K562 (cell line): ENCODE data around the gene TMEM229B. TPM values are rescaled to one million over a fixed set of nuclear protein-coding genes. Genes with fewer than 3 reads are reported as not detected.

Experiments used
- ATAC-seq: fragments of 200-7000 bp; cut with Tn5 transposase; 3 replicates; pipeline ENCODE4 v1.9.1; 2020; ENCODE audit warnings: moderate library complexity
- BruUV-seq: library from RNA; stranded (reverse); fragments of 400-500 nt; replicated peaks from 2 replicates; lab custom pipeline; 2021; lab: Mats Ljungman, UMichigan
- CTCF ChIA-PET: fragments of 300-600 bp; formaldehyde crosslinking; extraction: SDS; loops from one replicate; lab custom pipeline; 2021; ENCODE audit warnings: low intra/inter-chr PET ratio; lab: Yijun Ruan, JAX
- POLR2A ChIA-PET: fragments of 300-600, 350-650 bp; sonication (Branson Sonifier 250); formaldehyde crosslinking; extraction: SDS; loops from one replicate; lab custom pipeline; 2021; ENCODE audit warnings: antibody characterized with exemption, inconsistent platforms; lab: Yijun Ruan, JAX
- DNase-seq, 4 experiments: peaks; one replicate each; pipeline versions ENCODE4 v3.0.0 to v3.0.0-alpha.2; 2011 to 2018; ENCODE audit warnings: low spot score in 3 of 4, mixed read lengths in 3 of 4; ENCODE audit errors: extremely low read depth in 1 of 4
- FAIRE-seq: peaks from 2 replicates; lab custom pipeline; 2011; peaks lifted over from hg19 to GRCh38; lab: Jason Lieb, UNC
- H2AFZ ChIP-seq: 2 replicates; pipeline ENCODE4 v1.6.0; 2011; ENCODE audit warnings: low read depth, low read length, control low read depth, inconsistent platforms
- H3K27ac ChIP-seq: fragments of 200-600 bp; 3 replicates; pipeline ENCODE4 v1.8.0; 2011; ENCODE audit warnings: low read depth, mild to moderate bottlenecking, control low read depth, inconsistent platforms, low read length, moderate library complexity, mixed read lengths; ENCODE audit errors: extremely low read depth
- H3K27me3 ChIP-seq, 2 experiments: fragments of 300-600 bp in 1 of 2; 2 replicates in 1 of 2; 3 replicates in 1 of 2; pipeline versions ENCODE4 v1.6.0 to v1.8.0; 2011; ENCODE audit warnings: inconsistent platforms in 2 of 2, low read length in 2 of 2, mild to moderate bottlenecking in 1 of 2, mixed read lengths in 1 of 2, moderate library complexity in 1 of 2; ENCODE audit not compliant: control insufficient read depth in 2 of 2, insufficient read depth in 2 of 2
- H3K36me3 ChIP-seq: fragments of 300-600 bp; 3 replicates; pipeline ENCODE4 v1.8.0; 2011; ENCODE audit warnings: mild to moderate bottlenecking, low read length, inconsistent platforms; ENCODE audit not compliant: control insufficient read depth, insufficient read depth
- H3K4me1 ChIP-seq, 2 experiments: fragments of 200-600 bp in 1 of 2; replicated peaks in 1 of 2; 2 replicates in 1 of 2; 3 replicates in 1 of 2; pipeline versions ENCODE4 v1.5.1 to v1.8.0; 2011; ENCODE audit warnings: inconsistent platforms in 2 of 2, low read length in 2 of 2, mild to moderate bottlenecking in 1 of 2, mixed read lengths in 1 of 2, moderate library complexity in 1 of 2; ENCODE audit not compliant: control insufficient read depth in 2 of 2, insufficient read depth in 2 of 2
- H3K4me2 ChIP-seq: 2 replicates; pipeline ENCODE4 v1.6.1; 2011; ENCODE audit warnings: low read length, control low read depth, inconsistent platforms, mixed read lengths; ENCODE audit not compliant: insufficient read depth
- H3K4me3 ChIP-seq: fragments of 200-600 bp; sonication (generic), shearing (Covaris generic); 2 replicates; pipeline ENCODE4 v1.5.1; 2016; ENCODE audit warnings: control low read depth, inconsistent platforms
- H3K79me2 ChIP-seq: fragments of 200-600 bp; 3 replicates; pipeline ENCODE4 v1.8.0; 2011; ENCODE audit warnings: low read length, inconsistent platforms; ENCODE audit not compliant: control insufficient read depth, insufficient read depth
- H3K9ac ChIP-seq, 2 experiments: 2 replicates each; pipeline versions ENCODE4 v1.6.0 to v1.6.1; 2011; ENCODE audit warnings: low read depth in 2 of 2, low read length in 2 of 2, control low read depth in 1 of 2, inconsistent platforms in 1 of 2, mild to moderate bottlenecking in 1 of 2, mixed read lengths in 1 of 2; ENCODE audit not compliant: insufficient read depth in 1 of 2
- H3K9me1 ChIP-seq: one replicate; pipeline ENCODE4 v1.6.0; 2011; ENCODE audit warnings: inconsistent platforms, mild to moderate bottlenecking, low read length, moderate library complexity; ENCODE audit not compliant: control insufficient read depth, insufficient read depth
- H3K9me3 ChIP-seq: replicated peaks from 2 replicates; pipeline ENCODE4 v1.5.1; 2011; ENCODE audit warnings: low read depth, low read length, inconsistent platforms; ENCODE audit not compliant: control insufficient read depth, insufficient read depth
- H4K20me1 ChIP-seq: replicated peaks from 2 replicates; pipeline ENCODE4 v1.6.1; 2011; ENCODE audit warnings: low read length, inconsistent platforms, mixed read lengths; ENCODE audit not compliant: control insufficient read depth, insufficient read depth
- ARNT ChIP-seq, 2 experiments: fragments of 450-650 bp; IDR thresholded peaks; 2 replicates each; pipeline ENCODE4 v1.6.1; 2016; ENCODE audit warnings: mild to moderate bottlenecking in 1 of 2
- CREM ChIP-seq: IDR thresholded peaks from 2 replicates; pipeline ENCODE4 v1.6.1; 2014; ENCODE audit warnings: antibody characterized with exemption, low read depth
- HDAC1 ChIP-seq, 2 experiments: fragments of 450-650 bp; IDR thresholded peaks; 2 replicates each; pipeline ENCODE4 v1.6.1; 2016 to 2017; ENCODE audit warnings: inconsistent platforms in 1 of 2, mild to moderate bottlenecking in 1 of 2, moderate library complexity in 1 of 2
- HDAC2 ChIP-seq: fragments of 450-650 bp; IDR thresholded peaks from 2 replicates; pipeline ENCODE4 v1.6.1; 2016; ENCODE audit warnings: mild to moderate bottlenecking
- HMG20B ChIP-seq: fragments of 250-450 bp; sonication (Bioruptor Pico); IDR thresholded peaks from 2 replicates; pipeline ENCODE4 v1.5.0; 2021; ENCODE audit warnings: mild to moderate bottlenecking
- HNRNPK ChIP-seq: fragments of 200-400 bp; formaldehyde crosslinking; IDR thresholded peaks from one replicate; pipeline ENCODE4 v1.6.1; 2018; ENCODE audit warnings: mild to moderate bottlenecking, low read depth, low read length; ENCODE audit not compliant: poor library complexity, severe bottlenecking
- JUN ChIP-seq, 2 experiments: sonication (generic) in 1 of 2; formaldehyde crosslinking in 1 of 2; IDR thresholded peaks; 2 replicates each; pipeline versions ENCODE4 v1.6.1 to v1.8.0; 2012 to 2022; ENCODE audit warnings: borderline replicate concordance in 2 of 2, mild to moderate bottlenecking in 2 of 2, improper control_type of control experiment in 1 of 2, low read depth in 1 of 2, low read length in 1 of 2, missing genetic modification reagents in 1 of 2
- MYC ChIP-seq, 2 experiments: fragments of 250-450 bp in 1 of 2; sonication (Bioruptor Pico) in 1 of 2; IDR thresholded peaks; 2 replicates each; pipeline versions ENCODE4 v1.5.1 to v1.6.1; 2012 to 2021; ENCODE audit warnings: low read depth in 2 of 2, borderline replicate concordance in 1 of 2, improper control_type of control experiment in 1 of 2, low read length in 1 of 2, mild to moderate bottlenecking in 1 of 2, moderate library complexity in 1 of 2
- NFE2 ChIP-seq: IDR thresholded peaks from 2 replicates; pipeline ENCODE4 v1.6.1; 2014; ENCODE audit warnings: antibody characterized with exemption, low read depth
- TGIF2 ChIP-seq: sonication (generic); formaldehyde crosslinking; IDR thresholded peaks from 2 replicates; pipeline ENCODE4 v1.8.1; 2022; ENCODE audit warnings: mild to moderate bottlenecking, missing genetic modification reagents, moderate library complexity
- ZNF143 ChIP-seq: sonication (generic); formaldehyde crosslinking; IDR thresholded peaks from 2 replicates; pipeline ENCODE4 v1.9.0; 2022; ENCODE audit warnings: mild to moderate bottlenecking, missing genetic modification reagents
- ZNF316 ChIP-seq: fragments of 450-650 bp; IDR thresholded peaks from 2 replicates; pipeline ENCODE4 v1.6.1; 2016
- ZNF785 ChIP-seq: fragments of 250-450 bp; sonication (Bioruptor Pico); IDR thresholded peaks from 2 replicates; pipeline ENCODE4 v1.4.0; 2020; ENCODE audit warnings: mild to moderate bottlenecking
- WGBS: fragments of 100-300 bp; shearing (Covaris generic); methylation state at CpG from one replicate; pipeline ENCODE4 v1.1.6; 2016; ENCODE audit warnings: low coverage, mixed read lengths; ENCODE audit not compliant: insufficient coverage; ENCODE audit errors: missing lambda C conversion rate; 5-methylcytosine and 5-hydroxymethylcytosine counted together
- in situ Hi-C: fragments of 300-500 bp; cut with MboI; formaldehyde crosslinking; loops from 4 replicates; pipeline ENCODE4 v1.15.0; 2018; ENCODE audit warnings: inconsistent platforms, mixed read lengths
- intact Hi-C: fragments of 100-400 bp; cut with micrococcal nuclease; formaldehyde crosslinking; loops from 2 replicates; pipeline ENCODE4 v1.14.2; 2022
- polyA plus RNA-seq, 8 experiments: library from polyadenylated mRNA; depleted of rRNA in 4 of 8; stranded (reverse) in 5 of 8; unstranded in 3 of 8; fragments of >200 nt; fragmentation: Nextera tagmentation in 2 of 8; fragmentation: Illumina TruSeq in 1 of 8; extraction: Ambion mirVana in 2 of 8; extraction: Trizol in 1 of 8; gene quantifications; 2 replicates each; pipeline versions ENCODE4 v1.2.1 to v1.2.3, GENCODE V29; 2011 to 2014; ENCODE audit warnings: inconsistent platforms in 1 of 8, missing spikeins in 1 of 8
- total RNA-seq, 7 experiments: library from RNA; depleted of rRNA in 6 of 7; stranded (reverse); fragments of >200 nt in 6 of 7; fragmentation: Illumina TruSeq in 2 of 7; extraction: Trizol in 2 of 7; gene quantifications; 2 replicates each; pipeline versions ENCODE4 v1.2.1 to v1.2.3, GENCODE V29; 2011 to 2021; ENCODE audit warnings: low replicate concordance in 1 of 7
- TF ChIP-seq, protein P1 (sequence below): fragments of 450-650 bp; IDR thresholded peaks from 2 replicates; pipeline ENCODE4 v1.6.1; 2016
- TF ChIP-seq, protein P2 (sequence below): sonication (generic); formaldehyde crosslinking; IDR thresholded peaks from 2 replicates; pipeline ENCODE4 v1.8.0; 2022; ENCODE audit warnings: missing genetic modification reagents, mild to moderate bottlenecking, borderline replicate concordance
- TF ChIP-seq, protein P3 (sequence below): fragments of 250-450 bp; sonication (Bioruptor Pico); IDR thresholded peaks from 2 replicates; pipeline ENCODE4 v1.8.0; 2021; ENCODE audit warnings: moderate library complexity, mild to moderate bottlenecking, inconsistent platforms
- TF ChIP-seq, protein P4 (sequence below): fragments of 250-450 bp; sonication (Bioruptor Pico); IDR thresholded peaks from 2 replicates; pipeline ENCODE4 v1.5.0; 2021

TMEM229B gene
- total and polyA plus RNA-seq, 9 of the 15 experiments (the other 6 are each of a cell fraction or from before 2014, with no cell fraction given), result not detected

DNA sequence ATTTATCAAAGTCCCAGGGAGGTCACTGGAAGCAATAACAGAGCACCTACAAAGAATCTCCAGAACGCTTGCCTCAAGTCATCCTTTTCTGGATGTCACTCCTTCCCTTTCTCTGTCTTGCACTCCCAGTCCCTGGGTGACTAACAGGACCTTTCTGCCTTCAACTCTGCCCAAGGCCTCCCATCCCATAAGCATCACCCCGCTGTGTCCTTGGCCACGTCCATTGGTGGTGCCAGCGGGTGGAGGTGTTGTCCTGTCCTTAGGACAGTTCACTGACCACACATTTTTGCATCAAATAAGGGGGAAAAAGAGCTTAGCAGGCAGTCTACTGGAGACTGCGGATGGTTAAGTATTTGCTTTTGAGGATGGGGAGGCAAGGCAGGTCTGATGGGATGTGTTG lies 52.9 kb downstream of the TMEM229B start:
- Histone ChIP-seq H2AFZ (no peak overlapping the region), H3K27ac (no peak overlapping the region), H3K36me3 (no peaks in the 10 kb centered on the region), H3K4me3 (no peak overlapping the region), H3K4me1 (no peaks in the 10 kb centered on the region; a peak in 2 of 5 replicates), H3K79me2 (no peaks in the 10 kb centered on the region), H3K4me2 (no peak overlapping the region), H3K9me3 (no peaks in the 10 kb centered on the region), H3K9me1 (no peaks in the 10 kb centered on the region), H3K27me3 (peaks cover 7 to 26% of the 10 kb centered on the region in 2 experiments; a peak in 4 of 5 replicates), H4K20me1 (no peaks in the 10 kb centered on the region), H3K9ac (no peak overlapping the region)
- no peak for FAIRE-seq
- no peak for DNase-seq
- WGBS, result 10% methylated on average over 5 of the region's 5 CpGs
- BruUV-seq, result no TSS peak
- intact Hi-C loops, result no loop called here
- in situ Hi-C loops, result loop anchor here (10.0 kb wide), 1 partner anchor 269 kb away; the partner anchor contains the start of gene RDH12
- ChIA-PET CTCF (no interaction called here), POLR2A (interaction anchor here (0.7 kb wide), 1 partner anchor 12 kb away, joined by 4 read pairs; no protein-coding TSS in a partner anchor)
- ATAC-seq, result no peak
- TF ChIP-seq HDAC1 (IDR thresholded peaks at IDR 0.05) (no peak), MYC (IDR thresholded peaks at IDR 0.05; ENCODE audit: low read depth, low read length) (no peak), MYC (CRISPR knock-in tag; IDR thresholded peaks at IDR 0.05; ENCODE audit: borderline replicate concordance, low read depth) (no peak), ZNF143 (no peak), HDAC2 (no peak), CREM (no peak), HNRNPK (no peak), JUN (IDR thresholded peaks at IDR 0.05; ENCODE audit: borderline replicate concordance, low read depth, low read length) (no peak), JUN (CRISPR knock-in tag; IDR thresholded peaks at IDR 0.05; ENCODE audit: borderline replicate concordance) (no peak), HMG20B (CRISPR knock-in tag) (no peak), ZNF785 (CRISPR knock-in tag) (no peak), NFE2 (no peak), ZNF316 (no peak), ARNT (IDR thresholded peaks at IDR 0.05) (no peak), TGIF2 (no peak)
- TF ChIP-seq, protein P1, sequence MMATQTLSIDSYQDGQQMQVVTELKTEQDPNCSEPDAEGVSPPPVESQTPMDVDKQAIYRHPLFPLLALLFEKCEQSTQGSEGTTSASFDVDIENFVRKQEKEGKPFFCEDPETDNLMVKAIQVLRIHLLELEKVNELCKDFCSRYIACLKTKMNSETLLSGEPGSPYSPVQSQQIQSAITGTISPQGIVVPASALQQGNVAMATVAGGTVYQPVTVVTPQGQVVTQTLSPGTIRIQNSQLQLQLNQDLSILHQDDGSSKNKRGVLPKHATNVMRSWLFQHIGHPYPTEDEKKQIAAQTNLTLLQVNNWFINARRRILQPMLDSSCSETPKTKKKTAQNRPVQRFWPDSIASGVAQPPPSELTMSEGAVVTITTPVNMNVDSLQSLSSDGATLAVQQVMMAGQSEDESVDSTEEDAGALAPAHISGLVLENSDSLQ, result no peak
- TF ChIP-seq, protein P2, sequence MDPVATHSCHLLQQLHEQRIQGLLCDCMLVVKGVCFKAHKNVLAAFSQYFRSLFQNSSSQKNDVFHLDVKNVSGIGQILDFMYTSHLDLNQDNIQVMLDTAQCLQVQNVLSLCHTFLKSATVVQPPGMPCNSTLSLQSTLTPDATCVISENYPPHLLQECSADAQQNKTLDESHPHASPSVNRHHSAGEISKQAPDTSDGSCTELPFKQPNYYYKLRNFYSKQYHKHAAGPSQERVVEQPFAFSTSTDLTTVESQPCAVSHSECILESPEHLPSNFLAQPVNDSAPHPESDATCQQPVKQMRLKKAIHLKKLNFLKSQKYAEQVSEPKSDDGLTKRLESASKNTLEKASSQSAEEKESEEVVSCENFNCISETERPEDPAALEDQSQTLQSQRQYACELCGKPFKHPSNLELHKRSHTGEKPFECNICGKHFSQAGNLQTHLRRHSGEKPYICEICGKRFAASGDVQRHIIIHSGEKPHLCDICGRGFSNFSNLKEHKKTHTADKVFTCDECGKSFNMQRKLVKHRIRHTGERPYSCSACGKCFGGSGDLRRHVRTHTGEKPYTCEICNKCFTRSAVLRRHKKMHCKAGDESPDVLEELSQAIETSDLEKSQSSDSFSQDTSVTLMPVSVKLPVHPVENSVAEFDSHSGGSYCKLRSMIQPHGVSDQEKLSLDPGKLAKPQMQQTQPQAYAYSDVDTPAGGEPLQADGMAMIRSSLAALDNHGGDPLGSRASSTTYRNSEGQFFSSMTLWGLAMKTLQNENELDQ, result no peak
- TF ChIP-seq, protein P3, sequence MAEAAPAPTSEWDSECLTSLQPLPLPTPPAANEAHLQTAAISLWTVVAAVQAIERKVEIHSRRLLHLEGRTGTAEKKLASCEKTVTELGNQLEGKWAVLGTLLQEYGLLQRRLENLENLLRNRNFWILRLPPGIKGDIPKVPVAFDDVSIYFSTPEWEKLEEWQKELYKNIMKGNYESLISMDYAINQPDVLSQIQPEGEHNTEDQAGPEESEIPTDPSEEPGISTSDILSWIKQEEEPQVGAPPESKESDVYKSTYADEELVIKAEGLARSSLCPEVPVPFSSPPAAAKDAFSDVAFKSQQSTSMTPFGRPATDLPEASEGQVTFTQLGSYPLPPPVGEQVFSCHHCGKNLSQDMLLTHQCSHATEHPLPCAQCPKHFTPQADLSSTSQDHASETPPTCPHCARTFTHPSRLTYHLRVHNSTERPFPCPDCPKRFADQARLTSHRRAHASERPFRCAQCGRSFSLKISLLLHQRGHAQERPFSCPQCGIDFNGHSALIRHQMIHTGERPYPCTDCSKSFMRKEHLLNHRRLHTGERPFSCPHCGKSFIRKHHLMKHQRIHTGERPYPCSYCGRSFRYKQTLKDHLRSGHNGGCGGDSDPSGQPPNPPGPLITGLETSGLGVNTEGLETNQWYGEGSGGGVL, result no peak
- TF ChIP-seq, protein P4, sequence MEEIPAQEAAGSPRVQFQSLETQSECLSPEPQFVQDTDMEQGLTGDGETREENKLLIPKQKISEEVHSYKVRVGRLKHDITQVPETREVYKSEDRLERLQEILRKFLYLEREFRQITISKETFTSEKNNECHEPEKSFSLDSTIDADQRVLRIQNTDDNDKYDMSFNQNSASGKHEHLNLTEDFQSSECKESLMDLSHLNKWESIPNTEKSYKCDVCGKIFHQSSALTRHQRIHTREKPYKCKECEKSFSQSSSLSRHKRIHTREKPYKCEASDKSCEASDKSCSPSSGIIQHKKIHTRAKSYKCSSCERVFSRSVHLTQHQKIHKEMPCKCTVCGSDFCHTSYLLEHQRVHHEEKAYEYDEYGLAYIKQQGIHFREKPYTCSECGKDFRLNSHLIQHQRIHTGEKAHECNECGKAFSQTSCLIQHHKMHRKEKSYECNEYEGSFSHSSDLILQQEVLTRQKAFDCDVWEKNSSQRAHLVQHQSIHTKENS (CRISPR knock-in tag), result no peak
